Activated CD4-positive, alpha-beta T cell treated with anti-CD3 and anti-CD28 coated beads for 48 hours (primary cell): ENCODE data around the gene CCDC57.
"Not testable (repeated sequence)": the region's sequence is repeated elsewhere in the genome, so short reads cannot be mapped to it uniquely, and the experiment has no call there.

Experiments used
- DNase-seq: peaks from one replicate; pipeline ENCODE4 v3.0.0-alpha.2; 2020

Gene CCDC57

GRCh38 chr17:82149401-82150099 lies 63.1 kb downstream of the CCDC57 start:
- no peak for DNase-seq

DNA sequence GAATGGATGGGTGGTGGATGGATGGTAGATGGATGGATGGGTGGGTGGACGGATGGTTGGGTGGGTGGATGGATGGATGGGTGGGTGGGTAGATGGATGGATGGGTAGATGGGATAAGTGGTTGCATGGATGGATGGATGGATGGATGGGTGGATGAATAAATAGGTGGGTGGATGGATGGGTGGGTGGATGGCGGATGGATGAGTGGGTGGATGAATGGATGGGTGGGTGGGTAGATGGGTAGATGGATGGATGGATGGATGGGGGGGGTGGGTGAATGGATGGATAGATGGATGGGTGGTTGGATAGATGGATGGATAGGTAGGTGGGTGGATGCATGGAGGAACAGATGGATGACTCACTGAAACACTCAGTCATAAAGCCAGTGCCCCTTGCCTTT lies 63.6 kb downstream of the CCDC57 start:
- no peak for DNase-seq

DNA sequence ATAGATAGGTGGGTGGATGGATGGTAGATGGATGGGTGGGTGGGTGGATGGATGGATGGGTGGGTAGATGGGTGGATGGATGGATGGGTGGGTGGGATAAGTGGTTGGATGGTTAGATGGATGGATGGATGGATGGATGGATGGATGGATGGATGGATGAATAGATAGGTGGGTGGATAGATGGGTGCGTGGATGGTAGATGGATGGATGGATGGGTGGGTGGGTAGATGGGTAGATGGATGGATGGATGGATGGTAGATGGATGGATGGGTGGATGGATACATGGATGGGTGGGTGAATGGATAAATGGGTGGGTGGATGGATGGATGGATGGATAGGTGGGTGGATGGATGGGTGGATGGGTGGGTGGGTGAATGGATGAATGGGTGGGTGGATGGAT lies 64.6 kb downstream of the CCDC57 start:
- DNase-seq: no peak

GRCh38 chr17:82146663-82147654 lies 65.7 kb downstream of the CCDC57 start:
- DNase-seq: no peak

- no peak for DNase-seq
Measured at GRCh38 chr17:82145550-82146155, 67.0 kb downstream of the CCDC57 start.

DNA sequence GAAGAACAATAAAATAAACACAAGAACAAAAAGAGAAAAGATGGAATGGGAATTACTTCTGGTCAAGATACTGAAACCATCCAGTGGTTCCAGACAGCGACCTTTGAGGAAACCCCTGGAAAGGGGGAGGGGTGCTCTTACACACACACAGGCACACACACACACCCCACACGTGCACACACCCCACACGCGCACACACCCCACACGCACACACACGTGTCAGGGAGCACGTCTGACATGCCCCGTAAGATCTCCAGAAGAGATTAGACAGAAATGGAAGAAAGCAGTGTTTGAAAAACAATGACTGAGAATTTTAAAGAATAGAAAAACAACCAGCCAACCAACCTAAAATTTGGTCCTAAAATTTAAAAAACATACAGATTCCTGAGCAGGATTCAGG lies 69.3 kb downstream of the CCDC57 start:
- DNase-seq: no peak

DNA sequence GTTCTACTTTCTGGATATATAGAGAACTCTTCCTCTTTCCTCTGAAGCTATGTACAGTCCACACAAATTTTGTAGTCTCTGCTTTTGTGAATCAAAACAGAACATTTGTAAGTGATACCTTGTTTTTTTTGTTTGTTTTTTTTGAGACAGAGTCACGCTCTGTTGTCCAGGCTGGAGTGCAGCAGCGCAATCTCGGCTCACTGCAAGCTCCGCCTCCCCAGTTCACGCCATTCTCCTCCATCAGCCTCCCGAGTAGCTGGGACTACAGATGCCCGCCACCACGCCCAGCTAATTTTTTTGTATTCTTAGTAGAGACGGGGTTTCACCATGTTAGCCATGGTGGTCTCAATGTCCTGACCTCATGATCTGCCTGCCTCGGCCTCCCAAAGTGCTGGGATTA lies 72.7 kb downstream of the CCDC57 start:
- DNase-seq: not testable (repeated sequence)

GRCh38 chr17:82138511-82138992 lies 74.1 kb downstream of the CCDC57 start:
- DNase-seq: no peak

GRCh38 chr17:82134101-82134500 lies 78.5 kb downstream of the CCDC57 start:
- no peak for DNase-seq

DNA sequence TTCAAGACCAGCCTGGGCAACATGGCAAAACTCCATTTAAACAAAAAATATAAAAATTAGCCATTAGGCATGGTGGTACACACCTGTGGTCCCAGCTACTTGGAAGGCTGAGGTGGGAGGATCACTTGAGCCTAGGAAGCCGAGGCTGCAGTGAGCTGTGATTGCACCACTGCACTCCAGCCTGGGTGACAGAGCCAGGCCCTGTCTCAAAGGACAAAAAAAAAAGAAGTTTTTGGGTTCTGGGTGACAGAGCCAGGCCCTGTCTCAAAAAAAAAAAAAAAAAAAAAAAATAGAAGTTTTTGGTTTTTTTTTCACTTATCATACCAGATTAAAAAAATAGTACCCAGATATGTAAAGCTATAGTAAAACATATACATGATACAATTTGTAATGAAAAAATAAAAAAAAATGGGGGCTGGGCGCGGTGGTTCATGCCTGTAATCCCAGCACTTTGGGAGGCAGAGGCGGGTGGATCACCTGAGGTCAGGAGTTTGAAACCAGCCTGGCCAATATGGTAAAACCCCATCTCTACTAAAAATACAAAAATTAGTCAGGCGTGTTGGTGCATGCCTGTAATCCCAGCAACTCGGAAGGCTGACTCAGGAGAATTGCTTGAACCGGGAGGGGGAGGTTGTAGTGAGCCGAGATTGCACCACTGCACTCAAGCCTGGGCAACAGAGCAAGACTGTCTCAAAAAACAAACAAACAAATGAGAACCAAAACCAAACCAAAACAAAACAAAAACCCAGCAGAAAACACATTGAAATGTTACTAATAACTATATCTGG lies 79.3 kb downstream of the CCDC57 start:
- not testable (repeated sequence) for DNase-seq

- no peak for DNase-seq
Measured at GRCh38 chr17:82129095-82129494, 83.5 kb downstream of the CCDC57 start.

DNA sequence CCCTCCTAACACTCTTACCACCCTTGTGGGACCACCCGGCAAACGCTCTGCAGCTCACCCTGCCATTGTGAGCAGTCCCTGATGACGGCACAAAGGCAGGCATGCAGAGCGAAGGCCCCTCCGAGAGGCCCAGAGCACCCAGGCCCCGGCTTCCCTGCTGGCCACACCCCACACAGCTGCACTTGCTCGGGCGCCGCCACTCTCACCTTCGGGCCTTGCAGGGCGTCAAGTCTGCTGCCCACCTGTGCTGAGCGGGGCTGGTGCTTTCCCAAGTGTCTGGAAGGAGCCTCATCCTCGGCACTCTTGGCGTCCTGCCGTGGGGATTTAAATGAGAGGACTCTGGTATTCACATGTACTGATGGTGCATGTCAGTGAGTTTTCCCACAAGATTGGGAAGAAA lies 84.4 kb downstream of the CCDC57 start:
- no peak for DNase-seq

DNA sequence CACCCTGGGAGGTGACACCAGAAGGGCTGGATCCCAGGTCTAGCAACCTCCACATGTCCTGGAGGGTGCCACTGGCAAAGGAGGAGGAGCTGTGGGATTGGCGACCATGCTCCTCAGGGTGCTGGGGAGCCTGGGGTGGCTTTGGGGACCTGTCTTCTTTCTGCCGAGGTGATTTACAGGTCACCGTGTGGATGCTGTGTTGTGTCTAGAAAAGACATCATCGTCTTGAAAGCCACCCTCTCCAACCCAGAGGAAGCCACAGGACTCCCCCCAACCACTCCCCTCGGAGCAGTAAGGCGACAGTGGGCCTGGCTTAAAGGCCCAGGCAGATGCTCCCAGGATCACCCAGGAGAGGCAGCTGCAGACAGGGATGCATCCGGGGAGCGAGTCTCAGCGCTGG lies 84.9 kb downstream of the CCDC57 start:
- DNase-seq: no peak

DNA sequence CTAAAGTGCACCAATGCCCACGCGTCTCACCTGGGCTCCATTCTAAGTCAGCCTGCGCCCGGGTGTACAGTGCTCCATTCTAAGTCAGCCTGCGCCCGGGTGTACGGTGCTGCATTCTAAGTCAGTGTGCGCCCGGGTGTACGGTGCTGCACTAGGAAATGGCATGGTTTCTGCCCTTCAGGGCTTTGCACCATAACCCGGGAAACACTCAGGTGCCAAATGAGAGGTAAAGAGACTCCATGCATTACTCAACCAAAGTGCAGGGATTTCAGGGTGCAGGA lies 85.4 kb downstream of the CCDC57 start:
- no peak for DNase-seq

DNA sequence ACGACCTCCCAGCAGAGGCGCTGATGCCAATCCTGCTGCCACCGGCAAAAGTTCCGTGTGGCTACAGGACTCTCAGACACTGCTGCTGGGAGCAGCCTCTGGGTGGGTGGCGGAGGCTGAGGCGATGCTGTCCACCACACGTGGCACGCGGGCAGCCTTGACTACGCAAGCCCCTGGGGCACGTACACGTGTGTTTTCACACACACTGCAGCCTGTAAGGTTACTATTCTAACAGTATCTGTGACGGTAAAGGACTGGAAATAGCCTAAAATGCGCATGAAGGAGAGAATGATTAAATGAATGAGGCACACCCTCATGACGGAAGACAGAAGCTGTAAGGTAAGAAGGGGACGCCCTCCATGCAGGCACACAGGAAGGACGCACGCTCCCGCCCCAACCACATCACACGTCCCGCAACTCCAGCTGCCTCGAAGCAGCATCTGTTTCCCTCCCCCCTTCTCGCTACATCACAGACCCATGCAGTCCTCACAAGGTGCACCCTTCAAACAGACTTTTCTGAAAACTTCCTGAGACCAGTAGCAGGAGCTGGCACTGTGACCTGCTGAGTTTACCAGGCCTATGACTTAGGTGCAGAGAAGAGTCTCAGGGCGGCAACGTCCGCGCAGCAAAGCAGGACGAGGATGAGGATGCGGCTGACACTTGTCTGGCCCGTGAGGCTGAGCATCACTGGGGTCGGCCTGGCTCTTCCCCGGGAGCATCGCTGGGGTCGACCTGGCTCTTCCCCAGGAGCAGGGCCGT lies 85.9 kb downstream of the CCDC57 start:
- peak; percentile 73 for DNase-seq

DNA sequence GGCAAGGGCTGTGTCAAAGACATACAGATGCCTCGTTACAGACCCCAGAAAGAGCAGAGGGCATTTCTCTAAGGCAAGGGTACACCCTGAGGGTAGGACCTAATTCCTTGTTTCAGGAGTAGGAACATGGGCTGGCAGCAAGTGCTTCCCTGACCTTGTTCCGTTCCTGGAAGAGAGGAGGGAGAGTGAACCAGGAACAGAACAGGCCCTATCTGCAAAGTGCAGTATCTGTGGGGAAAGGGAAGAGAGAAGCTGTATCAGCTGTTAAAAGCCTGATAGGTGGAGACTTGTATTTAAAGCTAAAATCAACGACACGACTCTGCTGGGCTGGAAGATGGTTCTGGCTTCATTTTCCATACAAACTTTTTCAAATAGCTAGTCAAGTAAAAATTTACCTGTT lies 88.5 kb downstream of the CCDC57 start:
- DNase-seq: no peak

GRCh38 chr17:82121660-82122629 lies 90.7 kb downstream of the CCDC57 start:
- DNase-seq: no peak

DNA sequence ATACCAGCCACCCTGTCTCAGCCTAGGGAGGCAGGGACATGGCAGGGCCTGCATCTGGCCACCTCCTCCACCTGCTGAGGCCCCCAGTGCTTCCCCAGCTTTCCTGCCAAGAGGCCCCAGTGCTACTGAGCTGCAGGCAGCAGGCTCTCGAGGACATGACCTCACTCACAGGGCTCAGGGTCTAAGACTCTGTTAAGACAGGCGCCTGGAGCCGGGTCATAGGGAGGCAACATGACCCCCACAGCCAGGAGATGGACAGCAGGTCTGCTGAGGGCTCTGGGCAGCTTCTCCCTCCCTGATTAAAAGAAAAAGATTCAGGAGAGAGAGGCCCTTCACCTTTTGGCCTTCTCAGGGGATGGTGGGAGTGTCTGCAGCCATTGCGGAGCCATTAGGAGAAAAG lies 91.4 kb downstream of the CCDC57 start:
- DNase-seq: no peak

DNA sequence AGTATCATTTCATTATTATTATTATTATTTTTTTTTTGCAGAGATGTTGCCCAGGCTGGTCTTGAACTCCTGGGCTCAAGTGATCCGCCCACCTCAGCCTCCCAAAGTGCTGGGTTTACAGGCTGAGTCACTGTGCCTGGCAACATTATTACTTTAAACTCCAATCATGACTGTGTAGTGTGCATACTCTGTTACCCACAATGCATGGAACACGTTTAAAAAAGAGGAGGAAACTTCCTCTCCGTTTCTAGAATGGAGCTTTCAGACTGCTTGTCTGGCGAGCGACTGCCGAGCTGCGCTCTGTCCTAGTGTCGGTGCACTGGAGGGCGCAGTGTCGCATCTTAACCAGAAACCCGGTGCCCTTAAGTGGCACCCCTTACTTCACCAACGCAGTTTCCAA lies 92.5 kb downstream of the CCDC57 start:
- peak; percentile 48 for DNase-seq

GRCh38 chr17:82118815-82119380 lies 93.7 kb downstream of the CCDC57 start:
- no peak for DNase-seq
